ENCODE data around the gene WEE2. TPM values are rescaled to one million over a fixed set of nuclear protein-coding genes. Genes with fewer than 3 reads are reported as not detected.

The WEE2 gene
- total and polyA plus RNA-seq, 9 of the 15 experiments (the other 6 are each of a cell fraction or from before 2014, with no cell fraction given): not detected

DNA sequence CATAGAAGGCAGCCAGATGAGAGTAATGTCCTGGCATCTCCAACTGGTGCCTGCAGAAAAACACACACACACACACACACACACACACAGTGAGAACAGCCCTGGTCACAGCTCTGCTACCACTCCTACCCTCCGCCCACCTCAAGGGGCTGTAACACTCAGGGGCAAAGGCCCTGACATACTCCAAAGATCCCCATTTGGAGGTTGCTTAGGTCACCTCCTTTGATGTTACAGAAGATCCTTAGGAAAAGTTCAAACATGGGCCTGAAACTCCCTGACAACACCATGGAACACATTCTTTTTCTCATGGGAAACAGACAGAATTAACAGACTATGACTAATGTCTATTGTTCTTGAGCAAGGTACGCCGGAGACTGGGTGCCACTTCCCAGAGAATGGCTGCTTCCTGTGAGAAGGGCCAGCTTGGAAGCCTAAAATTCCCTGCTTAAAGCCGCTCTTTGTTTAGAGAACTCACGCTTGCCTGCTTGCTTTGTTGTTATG is 33.9 kb upstream of the WEE2 start (continued):
- TF ChIP-seq, protein P1, sequence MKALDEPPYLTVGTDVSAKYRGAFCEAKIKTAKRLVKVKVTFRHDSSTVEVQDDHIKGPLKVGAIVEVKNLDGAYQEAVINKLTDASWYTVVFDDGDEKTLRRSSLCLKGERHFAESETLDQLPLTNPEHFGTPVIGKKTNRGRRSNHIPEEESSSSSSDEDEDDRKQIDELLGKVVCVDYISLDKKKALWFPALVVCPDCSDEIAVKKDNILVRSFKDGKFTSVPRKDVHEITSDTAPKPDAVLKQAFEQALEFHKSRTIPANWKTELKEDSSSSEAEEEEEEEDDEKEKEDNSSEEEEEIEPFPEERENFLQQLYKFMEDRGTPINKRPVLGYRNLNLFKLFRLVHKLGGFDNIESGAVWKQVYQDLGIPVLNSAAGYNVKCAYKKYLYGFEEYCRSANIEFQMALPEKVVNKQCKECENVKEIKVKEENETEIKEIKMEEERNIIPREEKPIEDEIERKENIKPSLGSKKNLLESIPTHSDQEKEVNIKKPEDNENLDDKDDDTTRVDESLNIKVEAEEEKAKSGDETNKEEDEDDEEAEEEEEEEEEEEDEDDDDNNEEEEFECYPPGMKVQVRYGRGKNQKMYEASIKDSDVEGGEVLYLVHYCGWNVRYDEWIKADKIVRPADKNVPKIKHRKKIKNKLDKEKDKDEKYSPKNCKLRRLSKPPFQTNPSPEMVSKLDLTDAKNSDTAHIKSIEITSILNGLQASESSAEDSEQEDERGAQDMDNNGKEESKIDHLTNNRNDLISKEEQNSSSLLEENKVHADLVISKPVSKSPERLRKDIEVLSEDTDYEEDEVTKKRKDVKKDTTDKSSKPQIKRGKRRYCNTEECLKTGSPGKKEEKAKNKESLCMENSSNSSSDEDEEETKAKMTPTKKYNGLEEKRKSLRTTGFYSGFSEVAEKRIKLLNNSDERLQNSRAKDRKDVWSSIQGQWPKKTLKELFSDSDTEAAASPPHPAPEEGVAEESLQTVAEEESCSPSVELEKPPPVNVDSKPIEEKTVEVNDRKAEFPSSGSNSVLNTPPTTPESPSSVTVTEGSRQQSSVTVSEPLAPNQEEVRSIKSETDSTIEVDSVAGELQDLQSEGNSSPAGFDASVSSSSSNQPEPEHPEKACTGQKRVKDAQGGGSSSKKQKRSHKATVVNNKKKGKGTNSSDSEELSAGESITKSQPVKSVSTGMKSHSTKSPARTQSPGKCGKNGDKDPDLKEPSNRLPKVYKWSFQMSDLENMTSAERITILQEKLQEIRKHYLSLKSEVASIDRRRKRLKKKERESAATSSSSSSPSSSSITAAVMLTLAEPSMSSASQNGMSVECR (CRISPR knock-in tag; IDR thresholded peaks at IDR 0.05): no peak
- no peak for TF ChIP-seq SMC3 (conservative IDR thresholded peaks at IDR 0.05; ENCODE audit: insufficient read depth, low read depth, low read length)
- no peak for TF ChIP-seq ZNF551 (CRISPR knock-in tag; IDR thresholded peaks at IDR 0.05)
- no peak for TF ChIP-seq ZNF764 (CRISPR knock-in tag; IDR thresholded peaks at IDR 0.05; ENCODE audit: low read depth)
- no peak for TF ChIP-seq ZNF766 (CRISPR knock-in tag; conservative IDR thresholded peaks at IDR 0.05)

DNA sequence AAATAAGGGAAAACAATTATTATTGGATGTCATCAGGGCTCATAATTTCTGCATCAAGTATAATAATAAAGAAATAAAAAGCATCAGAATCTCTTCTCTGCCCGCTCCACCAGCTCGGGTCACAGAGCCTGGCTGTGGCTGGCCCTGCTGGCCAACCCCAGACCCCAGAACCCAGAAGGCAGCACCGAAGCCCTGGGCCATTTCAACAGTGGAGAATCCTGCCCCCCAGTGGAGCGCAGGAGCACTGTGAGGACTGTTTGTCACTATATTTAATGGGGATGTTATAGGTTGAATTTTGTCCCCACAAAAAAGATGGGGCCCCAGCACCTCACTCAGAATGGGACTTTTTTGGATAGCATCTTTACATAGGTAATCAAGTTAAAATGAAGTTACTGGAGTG is 33.5 kb upstream of the WEE2 start:
- no peak overlapping the region for H3K27ac ChIP-seq (ENCODE audit: extremely low read depth, low read depth, low read length)
- H3K9ac ChIP-seq (ENCODE audit: insufficient read depth in 1 of 2, low read depth in 2 of 2, low read length in 2 of 2): no peak overlapping the region
- 2% methylated on average over 4 of the region's 4 CpGs for WGBS (ENCODE audit: insufficient coverage, low coverage, missing lambda C conversion rate)
- H3K36me3 ChIP-seq (ENCODE audit: control insufficient read depth, insufficient read depth, low read length): no peaks in the 10 kb centered on the region
- no peak overlapping the region for H3K4me3 ChIP-seq
- no peaks in the 10 kb centered on the region for H3K9me3 ChIP-seq (replicated peaks; ENCODE audit: control insufficient read depth, insufficient read depth, low read depth, low read length)
- no peak overlapping the region for H3K4me2 ChIP-seq (ENCODE audit: insufficient read depth, low read length)
- FAIRE-seq (peak; percentile 37), ATAC-seq (peak; percentile 96), DNase-seq (ENCODE audit: extremely low read depth in 1 of 4, low spot score in 3 of 4) (peak; percentile 50 to 71 (median 52))
- ChIA-PET CTCF (ENCODE audit: low intra/inter-chr PET ratio) (interaction anchor here (1.7 kb wide), 1 partner anchor 21 kb away, joined by 4 read pairs; no protein-coding TSS in a partner anchor), POLR2A (no interaction called here)
- no peaks in the 10 kb centered on the region for H4K20me1 ChIP-seq (replicated peaks; ENCODE audit: control insufficient read depth, insufficient read depth, low read length)
- no peak overlapping the region for H2AFZ ChIP-seq (ENCODE audit: low read depth, low read length)
- no peaks in the 10 kb centered on the region for H3K9me1 ChIP-seq (ENCODE audit: control insufficient read depth, insufficient read depth, low read length)
- H3K4me1 ChIP-seq (replicated peaks in 1 of 2; ENCODE audit: control insufficient read depth in 2 of 2, insufficient read depth in 2 of 2, low read length in 2 of 2): peaks cover 0 to 3% of the 10 kb centered on the region in 2 experiments; a peak in 2 of 5 replicates
- intact Hi-C loops (cut with micrococcal nuclease) (loop anchor here (2.0 kb wide), 1 partner anchor 20 kb away; no protein-coding TSS in a partner anchor), in situ Hi-C loops (cut with MboI) (no loop called here)
- H3K27me3 ChIP-seq (ENCODE audit: control insufficient read depth in 2 of 2, insufficient read depth in 2 of 2, low read length in 2 of 2): peaks cover 11 to 28% of the 10 kb centered on the region in 2 experiments
- no peaks in the 10 kb centered on the region for H3K79me2 ChIP-seq (ENCODE audit: control insufficient read depth, insufficient read depth, low read length)
- BruUV-seq (replicated peaks): no TSS peak
- TF ChIP-seq HNRNPL (IDR thresholded peaks at IDR 0.05; ENCODE audit: low read depth, low read length): no peak
- no peak for TF ChIP-seq LARP7 (IDR thresholded peaks at IDR 0.05)
- no peak for TF ChIP-seq RNF219 (CRISPR knock-in tag; IDR thresholded peaks at IDR 0.05)
- no peak for TF ChIP-seq GATAD2B (IDR thresholded peaks at IDR 0.05; ENCODE audit: borderline replicate concordance)
- TF ChIP-seq, protein P2, sequence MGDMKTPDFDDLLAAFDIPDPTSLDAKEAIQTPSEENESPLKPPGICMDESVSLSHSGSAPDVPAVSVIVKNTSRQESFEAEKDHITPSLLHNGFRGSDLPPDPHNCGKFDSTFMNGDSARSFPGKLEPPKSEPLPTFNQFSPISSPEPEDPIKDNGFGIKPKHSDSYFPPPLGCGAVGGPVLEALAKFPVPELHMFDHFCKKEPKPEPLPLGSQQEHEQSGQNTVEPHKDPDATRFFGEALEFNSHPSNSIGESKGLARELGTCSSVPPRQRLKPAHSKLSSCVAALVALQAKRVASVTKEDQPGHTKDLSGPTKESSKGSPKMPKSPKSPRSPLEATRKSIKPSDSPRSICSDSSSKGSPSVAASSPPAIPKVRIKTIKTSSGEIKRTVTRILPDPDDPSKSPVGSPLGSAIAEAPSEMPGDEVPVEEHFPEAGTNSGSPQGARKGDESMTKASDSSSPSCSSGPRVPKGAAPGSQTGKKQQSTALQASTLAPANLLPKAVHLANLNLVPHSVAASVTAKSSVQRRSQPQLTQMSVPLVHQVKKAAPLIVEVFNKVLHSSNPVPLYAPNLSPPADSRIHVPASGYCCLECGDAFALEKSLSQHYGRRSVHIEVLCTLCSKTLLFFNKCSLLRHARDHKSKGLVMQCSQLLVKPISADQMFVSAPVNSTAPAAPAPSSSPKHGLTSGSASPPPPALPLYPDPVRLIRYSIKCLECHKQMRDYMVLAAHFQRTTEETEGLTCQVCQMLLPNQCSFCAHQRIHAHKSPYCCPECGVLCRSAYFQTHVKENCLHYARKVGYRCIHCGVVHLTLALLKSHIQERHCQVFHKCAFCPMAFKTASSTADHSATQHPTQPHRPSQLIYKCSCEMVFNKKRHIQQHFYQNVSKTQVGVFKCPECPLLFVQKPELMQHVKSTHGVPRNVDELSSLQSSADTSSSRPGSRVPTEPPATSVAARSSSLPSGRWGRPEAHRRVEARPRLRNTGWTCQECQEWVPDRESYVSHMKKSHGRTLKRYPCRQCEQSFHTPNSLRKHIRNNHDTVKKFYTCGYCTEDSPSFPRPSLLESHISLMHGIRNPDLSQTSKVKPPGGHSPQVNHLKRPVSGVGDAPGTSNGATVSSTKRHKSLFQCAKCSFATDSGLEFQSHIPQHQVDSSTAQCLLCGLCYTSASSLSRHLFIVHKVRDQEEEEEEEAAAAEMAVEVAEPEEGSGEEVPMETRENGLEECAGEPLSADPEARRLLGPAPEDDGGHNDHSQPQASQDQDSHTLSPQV (IDR thresholded peaks at IDR 0.05): no peak

All from K562 (cell line).